Measurements from ENCODE around the gene KRTAP4-5.
"Not testable (repeated sequence)": the region's sequence is repeated elsewhere in the genome, so short reads cannot be mapped to it uniquely, and the experiment has no call there.

KRTAP4-5 gene

DNA sequence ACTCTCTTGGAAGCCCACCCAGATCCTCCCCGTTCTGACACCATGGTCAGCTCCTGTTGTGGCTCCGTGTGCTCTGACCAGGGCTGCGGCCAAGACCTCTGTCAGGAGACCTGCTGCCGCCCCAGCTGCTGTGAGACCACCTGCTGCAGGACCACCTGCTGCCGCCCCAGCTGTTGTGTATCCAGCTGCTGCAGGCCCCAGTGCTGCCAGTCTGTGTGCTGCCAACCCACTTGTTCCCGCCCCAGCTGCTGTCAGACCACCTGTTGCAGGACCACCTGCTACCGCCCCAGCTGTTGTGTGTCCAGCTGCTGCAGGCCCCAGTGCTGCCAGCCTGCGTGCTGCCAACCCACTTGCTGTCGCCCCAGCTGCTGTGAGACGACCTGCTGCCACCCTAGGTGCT, 44.3 kb downstream of the KRTAP4-5 start, which contains the start of gene KRTAP4-9:
Gene KRTAP4-9, plus strand, starts transcription at position 43 of the 400 bp plus-strand sequence. Its CDS starts 0 bp downstream, at position 43.
- not testable (repeated sequence) for DNase-seq

DNA sequence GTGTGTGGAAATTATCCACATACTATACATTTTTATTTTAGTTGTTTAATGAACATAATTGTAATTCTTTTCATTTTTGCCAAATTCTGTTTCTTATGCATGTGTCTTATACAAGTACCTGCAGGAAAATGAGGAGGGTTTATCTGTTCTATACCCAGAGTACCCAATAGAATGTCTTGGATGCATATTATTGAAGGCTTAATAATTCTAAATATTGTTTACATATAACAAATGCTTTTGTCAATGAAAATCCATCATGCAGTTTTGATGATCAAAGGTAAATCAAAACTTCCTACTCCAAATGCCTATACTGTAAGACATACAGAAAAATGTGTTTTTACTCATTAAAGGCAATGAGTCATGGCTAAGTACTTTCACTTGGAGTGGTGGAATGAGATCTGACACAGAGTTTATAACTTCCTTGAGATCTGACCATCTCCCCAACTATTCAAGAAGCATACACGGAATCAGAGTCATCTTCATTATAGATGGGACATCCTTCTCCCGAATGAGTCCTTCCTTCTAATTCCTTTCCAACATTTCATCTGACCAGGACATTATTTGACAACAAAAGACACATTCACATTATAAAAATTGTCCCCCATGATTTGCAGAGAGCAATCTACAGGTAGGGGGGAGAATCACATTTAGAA, 45.1 kb downstream of the KRTAP4-5 start:
- DNase-seq: not testable (repeated sequence)

DNA sequence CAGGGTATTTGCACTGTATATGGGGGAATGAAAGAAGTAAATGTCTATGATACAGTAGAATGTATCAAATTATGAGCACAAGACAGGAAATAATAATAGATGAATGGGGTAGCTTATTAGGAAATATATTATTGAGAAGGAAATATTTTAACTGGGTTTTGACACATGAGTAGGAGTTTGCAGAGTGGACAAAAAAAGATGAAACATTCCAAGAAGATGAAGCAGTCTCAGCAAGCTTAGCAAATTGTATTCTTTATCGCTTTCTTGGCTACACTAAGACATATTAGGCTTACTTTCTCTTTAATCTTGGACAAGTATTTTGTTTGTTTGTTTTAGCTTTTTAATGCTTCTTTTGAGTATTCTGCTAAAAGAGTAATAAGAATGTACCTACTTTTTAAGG, 45.7 kb downstream of the KRTAP4-5 start:
- no peak for DNase-seq

DNA sequence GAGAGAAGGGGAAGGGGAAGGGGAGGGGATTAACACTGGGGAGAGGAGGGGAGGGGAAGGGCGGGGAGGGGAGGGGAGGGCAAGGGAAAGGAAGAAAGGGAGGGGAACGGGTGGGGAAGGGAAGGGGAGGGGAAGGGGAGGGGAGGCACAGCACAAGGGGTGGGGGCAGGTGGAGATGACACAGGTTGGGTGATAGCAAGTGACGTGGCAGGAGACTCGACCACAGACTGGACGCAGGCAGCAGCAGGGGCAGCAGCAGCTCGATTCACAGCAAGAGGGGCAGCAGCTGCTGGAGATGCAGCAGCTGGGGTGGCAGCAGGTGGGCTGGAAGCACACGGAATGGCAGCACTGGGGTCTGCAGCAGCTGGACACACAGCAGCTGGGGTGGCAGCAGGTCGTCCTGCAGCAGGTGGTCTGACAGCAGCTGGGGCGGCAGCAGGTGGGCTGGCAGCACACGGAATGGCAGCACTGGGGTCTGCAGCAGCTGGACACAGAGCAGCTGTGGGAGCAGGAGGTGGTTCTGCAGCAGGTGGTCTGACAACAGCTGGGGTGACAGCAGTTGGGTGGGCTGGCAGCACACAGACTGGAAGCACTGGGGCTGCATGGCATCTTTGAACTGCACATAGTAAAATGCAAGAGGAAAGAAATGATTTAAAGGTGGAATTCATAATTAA, 47.9 kb downstream of the KRTAP4-5 start, which contains the start of gene KRTAP4-16:
Gene KRTAP4-16, minus strand, starts transcription at position 624 of the 674 bp plus-strand sequence. Its CDS starts 0 bp downstream, at position 624.
- no peak for DNase-seq

DNA sequence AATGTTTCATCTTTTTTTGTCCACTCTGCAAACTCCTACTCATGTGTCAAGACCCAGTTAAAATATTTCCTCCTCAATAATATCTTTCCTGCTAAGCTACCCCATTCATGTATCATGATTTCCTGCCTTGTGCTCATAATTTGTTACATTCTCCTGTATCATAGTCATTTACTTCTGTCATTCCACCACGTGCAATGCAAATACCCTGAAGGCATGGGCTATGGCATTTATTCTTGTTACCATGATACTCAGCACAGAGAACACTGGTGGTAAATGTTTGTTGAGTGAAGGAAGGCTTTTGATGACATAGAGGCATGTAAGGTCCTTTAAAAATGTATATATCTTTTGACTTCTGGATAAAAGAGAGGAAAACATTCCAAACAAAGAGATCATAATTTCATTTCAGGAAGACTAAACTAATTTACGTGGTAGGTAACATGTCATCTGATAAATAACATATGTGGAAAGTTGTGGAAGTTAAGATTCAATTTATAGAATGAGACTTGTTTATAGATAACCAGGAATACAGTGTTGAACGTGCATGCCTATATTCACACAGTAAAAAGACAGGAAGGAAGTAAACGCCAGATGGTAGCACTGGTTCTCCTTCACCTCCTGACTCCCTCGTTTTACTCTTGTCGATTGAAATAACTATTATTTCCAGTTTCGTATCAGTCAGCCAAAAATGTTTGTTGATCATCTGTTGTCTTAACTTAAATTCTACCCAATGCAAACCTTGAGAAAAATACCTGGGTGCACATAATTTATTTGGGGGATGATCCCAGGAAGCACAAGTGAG, 49.7 kb downstream of the KRTAP4-5 start:
- not testable (repeated sequence) for DNase-seq

Measured in CD4-positive, alpha-beta T cell treated with Interleukin-17A for 1 hour (primary cell).